OCI-LY7 (cell line): ENCODE measurements around the gene NQO1.

ENCODE experiments used
- CTCF ChIP-seq: fragments of 200-600 bp; sonication (generic); conservative IDR thresholded peaks from 2 replicates; pipeline ENCODE4 v1.5.1; 2014; ENCODE audit warnings: mild to moderate bottlenecking, antibody characterized with exemption, low read length, moderate library complexity, mixed read lengths
- EZH2phosphoT487 ChIP-seq: fragments of 200-600 bp; sonication (generic); IDR thresholded peaks from 2 replicates; pipeline ENCODE4 v1.6.1; 2018; ENCODE audit warnings: low read depth, borderline replicate concordance, mild to moderate bottlenecking, mixed run types, antibody characterized with exemption, low read length, moderate library complexity, mixed read lengths

DNA sequence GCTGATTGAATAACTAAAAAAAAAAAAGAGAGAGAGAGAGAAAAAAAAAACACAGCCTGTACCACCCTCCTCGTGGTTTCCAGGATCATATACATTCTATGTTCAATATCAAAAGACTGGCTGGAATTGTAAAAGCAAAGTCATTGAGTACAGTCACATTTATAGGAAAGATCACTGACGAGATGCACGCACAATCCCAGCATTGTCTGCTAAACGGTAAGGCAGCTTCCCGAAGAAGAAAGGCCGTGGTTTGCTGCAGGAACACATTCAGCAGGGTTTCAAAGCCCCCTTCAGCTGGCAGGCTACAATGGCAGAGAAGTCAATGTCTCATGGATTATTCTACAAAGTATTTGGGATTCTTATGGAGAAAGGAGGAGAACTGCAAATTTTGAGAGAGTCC, 9.3 kb downstream of the NQO1 start:
- no peak for TF ChIP-seq CTCF
- TF ChIP-seq EZH2phosphoT487 = no peak
